GM13976 (cell line): ENCODE results near the gene ABR.
A peak's percentile ranks its signal among the peaks of the same experiment; 100 is the strongest.

Experiments
- DNase-seq: peaks from one replicate; pipeline ENCODE4 v3.0.0; 2012; ENCODE audit warnings: low spot score
- CTCF ChIP-seq: IDR thresholded peaks from 2 replicates; pipeline ENCODE4 v1.5.1; 2012; ENCODE audit warnings: borderline replicate concordance, mild to moderate bottlenecking; ENCODE audit not compliant: insufficient read depth; ENCODE audit errors: extremely low read depth, missing control alignments, control extremely low read depth
- in situ Hi-C: fragments of 300-500 bp; cut with MboI; formaldehyde crosslinking; loops from one replicate; pipeline ENCODE4 v1.12.0; 2022; ENCODE audit warnings: low sequenced_read_pairs, mixed read lengths, inconsistent platforms; ENCODE audit not compliant: unreplicated experiment

Gene ABR

DNA sequence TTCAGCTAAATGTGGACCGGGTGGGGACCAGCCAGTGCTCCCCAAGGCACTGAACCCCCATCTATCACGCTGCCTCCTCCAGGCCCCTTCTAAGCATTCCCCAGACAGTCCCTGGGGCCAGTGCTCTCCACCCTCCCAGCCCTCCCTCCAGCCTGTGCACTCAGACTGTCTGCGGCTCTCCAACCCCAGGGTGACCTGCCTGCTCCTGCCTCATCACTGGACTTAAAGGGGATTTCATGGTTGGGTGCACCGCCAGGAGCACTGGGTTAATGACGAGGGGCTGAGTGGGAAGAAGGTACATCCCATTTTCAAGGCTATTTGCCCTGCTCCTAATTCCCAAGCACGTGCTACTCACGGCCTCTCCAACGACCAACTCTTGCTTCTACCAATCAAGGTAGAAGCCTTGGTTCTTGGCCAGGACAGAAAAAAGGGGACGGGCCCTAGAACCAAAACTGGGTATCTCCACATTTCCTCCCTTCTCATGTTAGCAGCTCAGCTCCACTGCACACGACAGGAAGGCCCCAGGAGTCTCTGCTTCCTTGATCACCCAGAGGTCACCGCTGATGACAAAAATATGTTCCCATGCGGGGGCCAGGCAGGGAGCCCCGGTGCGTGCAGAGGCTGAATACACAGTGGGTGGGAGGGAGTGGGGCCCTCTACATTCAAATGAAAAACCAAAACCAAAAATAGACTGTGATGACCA is 3.5 kb upstream of the ABR start:
- peak; percentile 85 for DNase-seq
- in situ Hi-C loops: no loop called here
- no peak for TF ChIP-seq CTCF

GRCh38 chr17:1182811-1183170 is 3.0 kb upstream of the ABR start:
- DNase-seq: no peak
- TF ChIP-seq CTCF: no peak
- in situ Hi-C loops: no loop called here

GRCh38 chr17:1181753-1182137 is 2.0 kb upstream of the ABR start:
- DNase-seq: no peak
- in situ Hi-C loops: no loop called here
- TF ChIP-seq CTCF: no peak

DNA sequence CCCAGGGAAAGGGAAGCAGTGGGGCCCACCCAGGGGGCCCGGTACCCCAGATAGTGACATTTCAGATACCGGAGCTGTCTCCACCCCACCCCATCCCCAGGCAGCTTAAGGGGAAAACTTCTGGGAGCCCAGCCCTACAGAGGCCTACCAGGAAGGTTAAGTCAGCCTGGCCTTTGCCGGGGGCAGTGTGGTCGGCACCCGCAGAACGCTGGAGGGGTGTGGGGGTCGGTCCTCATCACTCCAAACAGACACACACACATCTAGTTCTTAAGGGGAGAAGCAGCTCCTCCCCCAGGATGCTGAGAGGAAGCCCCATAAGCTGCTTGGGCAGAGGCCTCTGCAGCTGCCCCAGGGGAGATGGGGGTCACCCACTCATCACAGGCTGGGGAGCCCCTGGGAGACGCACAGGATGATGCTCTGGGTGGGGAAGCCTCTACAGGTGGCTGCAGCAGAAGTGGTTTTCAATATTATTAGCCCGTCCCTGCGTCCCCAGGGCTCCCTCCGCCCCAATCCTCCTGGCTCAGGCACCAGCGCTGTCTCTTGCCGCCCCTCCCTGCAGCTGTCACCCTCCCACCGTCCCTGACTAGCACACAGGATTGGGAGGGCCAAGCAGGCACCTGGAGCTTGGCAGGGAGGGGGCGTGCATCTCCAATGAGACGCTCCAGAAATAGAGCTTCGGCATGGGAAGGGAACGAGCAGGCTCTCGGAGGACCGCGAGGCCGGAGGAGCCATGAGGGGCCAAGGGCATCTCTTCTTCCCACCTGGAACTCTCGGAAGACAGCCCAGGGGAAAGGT is 1.4 kb upstream of the ABR start:
- in situ Hi-C loops: no loop called here
- DNase-seq: peak; percentile 86
- TF ChIP-seq CTCF: no peak

- no peak for TF ChIP-seq CTCF
- no peak for DNase-seq
- in situ Hi-C loops: no loop called here
Observed at GRCh38 chr17:1179112-1179817, 516 bp downstream of the ABR start.

- in situ Hi-C loops: no loop called here
- TF ChIP-seq CTCF: no peak
- no peak for DNase-seq
Observed at GRCh38 chr17:1177016-1177700, 2.6 kb downstream of the ABR start.
